HK-2 (cell line): ENCODE results near the gene S100A11.
"Not testable (repeated sequence)": the region's sequence is repeated elsewhere in the genome, so short reads cannot be mapped to it uniquely, and the experiment has no call there.

Experiments used
- DNase-seq: peaks from one replicate; pipeline ENCODE4 v3.0.0-alpha.2; 2018; ENCODE audit not compliant: unreplicated experiment

Gene S100A11

GRCh38 chr1:152036267-152037216 is at the start of gene S100A11:
S100A11 (minus strand) TSS chr1:152037004; CDS start chr1:152036915, 89 bp downstream.
- peak; percentile 85 for DNase-seq

DNA sequence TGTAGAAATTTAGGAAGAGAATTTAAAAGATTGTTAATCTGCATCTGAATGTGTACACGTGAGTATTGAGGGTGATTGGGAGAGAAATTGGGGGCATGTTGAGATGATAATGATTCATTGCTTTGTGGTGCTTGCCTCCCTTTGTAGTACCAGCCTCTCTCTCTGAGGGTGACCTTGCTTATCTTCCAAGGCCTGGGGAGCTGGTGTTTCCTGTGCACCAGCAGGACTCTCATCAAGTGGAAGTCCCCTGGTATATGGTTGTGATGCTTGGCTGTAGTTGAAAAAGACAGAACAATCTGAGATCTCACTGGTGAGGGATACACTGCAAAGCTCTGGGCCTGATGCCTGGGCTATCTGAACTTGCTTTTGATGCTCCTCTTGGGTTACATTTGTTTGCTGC is 48.0 kb upstream of the S100A11 start:
- no peak for DNase-seq

DNA sequence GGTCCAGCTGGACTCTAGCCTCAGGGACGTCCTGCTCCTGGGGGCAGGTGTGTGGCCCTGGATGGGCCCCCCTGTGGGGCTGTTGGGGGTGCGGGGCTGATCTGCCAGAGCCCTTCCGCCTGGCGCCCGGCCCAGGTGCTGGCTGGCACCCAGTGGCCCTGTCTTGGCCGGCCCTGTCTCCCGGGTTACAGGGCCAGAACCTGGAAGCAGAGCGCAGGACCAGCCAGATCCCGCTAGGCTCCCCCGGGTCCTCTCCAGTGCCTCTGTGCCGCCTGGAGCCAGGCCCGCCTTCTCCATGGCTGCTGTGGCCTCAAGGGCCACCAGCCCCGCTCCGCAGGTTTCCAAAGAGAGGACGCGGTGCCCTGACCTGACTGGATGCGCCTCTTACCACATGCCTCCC is 44.2 kb upstream of the S100A11 start:
- DNase-seq, result not testable (repeated sequence)

- DNase-seq, result not testable (repeated sequence)
These were observed 43.7 kb upstream of the S100A11 start for GRCh38 chr1:152080494-152080893.

DNA sequence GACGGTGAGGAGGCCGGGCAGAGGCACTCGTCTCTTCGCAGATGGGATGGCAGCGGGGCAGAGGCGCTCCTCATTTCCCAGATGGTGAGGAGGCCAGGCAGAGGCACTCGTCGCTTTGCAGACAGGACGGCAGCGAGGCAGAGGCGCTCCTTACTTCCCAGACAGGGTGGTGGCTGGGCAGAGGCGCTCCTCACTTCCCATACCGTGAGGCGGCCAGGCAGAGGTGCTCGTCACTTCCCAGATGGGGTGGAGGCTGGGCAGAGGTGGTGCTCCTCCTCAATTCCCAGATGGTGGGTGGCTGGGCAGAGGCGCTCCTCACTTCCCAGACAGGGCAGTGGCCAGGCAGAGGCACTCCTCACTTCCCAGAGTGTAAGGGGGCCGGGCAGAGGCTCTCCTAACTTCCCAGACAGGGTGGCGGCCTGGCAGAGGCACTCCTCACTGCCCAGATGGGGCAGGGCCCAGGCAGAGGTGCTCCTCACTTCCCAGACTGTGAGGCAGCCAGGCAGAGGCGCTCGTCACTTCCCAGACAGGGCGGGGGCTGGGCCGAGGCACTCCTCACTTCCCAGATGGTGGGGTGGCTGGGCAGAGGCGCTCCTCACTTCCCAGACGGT is 42.1 kb upstream of the S100A11 start:
- no peak for DNase-seq

DNA sequence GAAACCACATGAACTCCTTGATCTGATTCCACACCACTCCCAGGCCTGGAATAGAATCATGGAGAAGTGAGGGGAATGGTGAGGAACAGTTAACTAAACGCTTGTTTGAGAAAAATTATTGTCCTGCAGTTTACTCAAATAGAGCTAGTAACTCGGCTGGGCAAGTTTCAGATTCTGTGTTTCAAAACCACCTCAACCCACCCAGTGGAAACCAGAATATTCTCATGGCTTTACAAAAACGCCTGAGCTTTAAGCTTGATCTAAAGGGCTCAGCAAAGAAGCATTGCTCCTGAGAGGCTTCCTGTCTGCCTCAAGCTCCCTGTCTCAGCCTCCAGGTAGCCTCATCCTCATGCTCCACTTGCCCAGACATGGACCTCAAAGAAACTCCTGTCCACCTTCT is 35.5 kb upstream of the S100A11 start:
- no peak for DNase-seq

DNA sequence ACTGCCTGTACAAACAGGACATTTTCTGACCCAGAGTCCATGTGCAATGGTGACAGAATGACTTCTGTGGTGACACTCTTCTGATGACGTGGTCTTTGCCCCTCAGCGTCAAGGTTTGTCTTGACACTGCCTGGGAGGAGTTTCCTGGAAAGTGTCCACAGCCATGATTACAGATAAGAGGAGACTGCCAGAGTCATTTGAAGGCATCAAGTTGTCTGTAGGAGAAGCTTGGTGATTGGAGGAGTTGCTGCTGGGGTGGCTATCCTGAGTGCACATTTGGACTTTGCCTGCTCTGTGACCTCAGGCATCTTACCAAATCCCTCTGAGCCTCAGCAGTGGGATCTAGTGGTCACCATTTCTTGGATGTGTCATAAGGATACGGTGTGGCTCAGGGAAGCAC is 34.3 kb upstream of the S100A11 start:
- no peak for DNase-seq

DNA sequence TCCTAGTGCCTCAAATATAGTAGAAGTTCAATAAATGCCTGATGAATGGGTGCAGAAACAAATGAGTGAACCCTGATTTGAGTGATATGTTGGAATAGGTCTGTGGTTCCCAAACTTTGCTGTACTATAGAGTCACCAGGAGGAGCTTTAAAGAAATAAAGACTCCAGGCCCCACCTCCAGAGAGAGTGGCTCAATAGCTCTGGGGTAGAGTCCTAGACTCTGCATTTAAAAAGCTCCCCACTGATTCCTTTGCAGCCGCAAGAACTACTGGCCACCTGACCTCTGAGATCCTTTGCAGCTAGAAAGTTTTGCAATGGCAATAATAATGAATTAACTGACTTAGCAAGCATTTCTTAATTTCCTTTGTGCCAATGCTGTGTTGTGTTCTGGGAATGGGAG is 31.1 kb upstream of the S100A11 start:
- no peak for DNase-seq

DNA sequence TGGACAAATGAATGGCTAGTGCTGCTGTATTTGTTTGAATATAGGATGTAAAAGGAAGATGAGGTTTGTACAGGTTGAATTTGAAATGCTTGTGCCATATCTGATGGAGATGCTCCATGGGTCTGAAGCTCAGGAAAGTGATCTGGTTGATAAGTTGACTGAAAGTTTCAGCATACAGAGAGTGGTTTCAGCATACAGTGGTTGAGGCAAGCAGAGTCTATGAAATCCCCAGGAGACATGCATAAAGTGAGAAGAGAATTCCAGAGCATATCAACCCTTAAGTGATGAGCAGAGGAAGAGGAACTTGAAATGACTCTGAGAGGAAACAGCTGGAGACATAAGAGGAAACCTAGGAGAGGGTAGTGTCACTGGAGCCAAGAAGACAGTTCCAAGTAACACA is 30.3 kb upstream of the S100A11 start:
- no peak for DNase-seq

GRCh38 chr1:152061952-152062351 is 25.1 kb upstream of the S100A11 start:
- no peak for DNase-seq

DNA sequence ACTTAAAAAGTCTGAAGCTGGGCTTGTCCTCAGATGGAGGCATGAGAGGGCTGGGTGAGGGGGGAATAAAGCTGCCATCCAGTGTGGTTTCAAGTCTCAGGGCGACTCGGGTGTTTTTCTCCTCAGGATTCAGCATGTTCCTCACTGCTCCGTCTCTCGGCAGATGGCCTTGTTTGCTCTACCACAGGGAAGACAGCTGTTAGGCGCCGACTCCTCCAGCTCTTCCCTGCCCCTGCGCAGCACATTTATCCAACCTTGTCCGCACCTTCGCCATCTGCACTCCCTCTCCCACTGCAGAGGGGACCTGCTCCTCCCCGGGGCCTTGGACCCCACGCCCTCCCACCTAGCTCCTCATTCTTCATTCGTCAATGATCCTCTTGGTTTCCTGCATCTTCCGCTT is 16.6 kb upstream of the S100A11 start:
- DNase-seq, result no peak

DNA sequence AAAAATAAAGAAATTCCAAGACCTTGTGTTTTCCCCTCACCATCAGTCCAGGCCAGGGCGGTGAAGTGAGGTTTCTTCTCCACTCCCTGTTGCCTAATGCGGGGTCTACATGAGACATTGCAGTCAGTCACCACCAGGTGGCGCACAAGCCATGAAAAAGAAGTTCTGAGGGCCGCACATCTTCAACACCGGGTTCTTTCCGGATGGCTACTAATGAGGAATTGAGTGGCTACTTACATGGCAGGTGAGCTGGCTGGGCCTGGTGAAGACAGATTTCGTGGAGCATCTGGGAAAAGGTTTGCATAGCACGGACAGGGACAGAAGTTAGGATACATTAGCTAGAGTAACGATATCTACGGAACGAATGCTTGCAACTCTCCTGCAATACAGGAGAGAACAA is 15.8 kb upstream of the S100A11 start:
- peak; percentile 86 for DNase-seq

DNA sequence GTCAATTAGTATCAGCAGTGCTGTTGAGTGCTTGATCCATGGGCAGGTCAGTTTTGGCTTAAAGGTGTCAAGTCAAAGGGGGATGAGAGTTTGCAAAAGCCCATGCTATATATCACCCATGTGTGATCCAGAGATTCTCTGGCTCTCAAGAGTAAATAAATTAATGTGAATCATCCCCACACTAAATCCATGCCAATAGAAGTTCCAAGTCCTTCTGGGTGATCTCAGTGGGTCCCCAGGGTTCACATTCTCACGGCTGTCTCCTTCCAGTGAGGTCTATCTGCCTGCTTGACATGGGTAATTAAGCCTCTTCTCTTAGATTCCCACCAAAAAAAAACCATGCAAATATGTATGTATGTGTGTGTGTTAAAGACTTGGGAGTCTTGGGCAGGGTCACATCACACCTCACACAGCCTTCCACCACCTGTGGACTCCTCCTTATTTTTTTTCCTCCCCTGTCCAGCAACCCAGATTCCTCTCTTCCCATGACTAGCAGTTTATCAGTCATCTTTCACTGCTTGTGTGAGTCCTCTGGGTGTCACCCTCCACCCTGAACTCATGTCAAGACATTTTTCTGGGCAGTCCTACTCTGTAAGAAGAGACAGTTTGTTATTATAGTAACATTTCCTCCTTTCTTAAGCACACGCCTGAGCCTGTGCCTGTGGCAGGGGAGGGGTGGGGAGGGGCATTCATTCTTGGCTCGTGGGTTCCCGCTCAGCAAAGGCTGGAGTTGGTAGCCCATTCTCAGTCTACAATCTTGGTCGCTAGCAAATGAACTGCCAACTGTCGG is 14.3 kb upstream of the S100A11 start:
- DNase-seq, result no peak

DNA sequence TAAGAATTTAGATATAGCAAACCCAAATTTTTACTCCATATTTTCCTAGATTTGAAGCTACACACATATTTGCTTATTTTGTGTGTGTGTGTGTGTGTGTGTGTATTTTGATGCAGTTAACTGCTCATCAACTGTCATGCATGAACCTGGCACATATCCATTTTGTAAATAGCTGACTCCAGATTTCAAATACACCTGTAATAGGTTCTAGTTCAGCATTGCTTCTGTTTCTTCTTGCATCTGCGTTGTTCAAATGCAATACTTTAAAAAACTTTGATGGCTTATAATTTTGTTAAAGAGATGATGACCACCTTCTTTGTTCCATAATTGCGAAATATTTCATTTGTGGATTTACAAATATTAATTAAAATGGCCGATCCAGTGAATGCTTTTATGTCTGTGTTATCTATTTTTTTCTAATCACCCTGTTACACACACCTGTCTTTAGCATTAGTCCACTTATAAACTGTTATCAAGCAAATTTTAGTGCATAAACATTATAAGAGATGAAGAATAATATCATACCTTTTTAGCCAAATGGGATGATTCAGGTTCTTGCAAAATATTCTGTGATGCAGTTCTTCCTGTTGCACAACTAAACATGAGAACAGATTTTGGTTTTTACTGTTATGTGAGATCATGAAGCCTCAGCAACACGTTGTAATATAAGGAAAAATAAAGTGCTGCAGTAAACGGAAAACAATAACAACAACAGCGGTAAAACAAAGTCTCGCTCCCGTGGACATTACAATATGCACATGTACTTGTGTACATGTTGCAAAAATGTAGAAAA is 12.7 kb upstream of the S100A11 start:
- DNase-seq, result no peak

DNA sequence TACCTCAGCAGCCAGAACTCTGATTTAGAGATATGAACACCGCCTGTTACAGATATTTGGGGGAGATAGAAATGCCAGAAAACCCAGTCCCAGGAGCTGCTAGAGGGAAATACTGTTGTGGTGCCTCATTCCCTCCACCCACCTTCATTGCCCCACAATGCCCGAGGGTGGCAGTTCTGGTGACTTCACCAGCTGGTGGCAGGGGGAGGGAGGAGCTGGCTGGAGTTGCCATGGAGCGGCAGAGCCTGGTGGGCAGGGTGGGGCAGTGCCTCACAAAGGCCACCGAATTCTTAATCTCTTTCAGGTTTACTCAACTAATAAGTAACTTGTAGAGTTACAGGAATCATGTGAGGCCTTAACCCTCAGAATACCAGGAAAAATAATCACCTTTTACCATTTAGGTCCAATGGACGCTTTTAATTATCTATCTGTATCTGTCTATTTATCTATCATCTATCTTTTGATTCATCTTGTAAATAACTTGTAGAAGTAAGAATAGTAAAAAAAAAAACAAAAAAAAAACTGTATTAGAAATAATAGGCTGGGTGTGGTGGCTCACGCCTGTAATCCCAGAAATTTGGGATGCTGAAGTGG is 11.7 kb upstream of the S100A11 start:
- peak; percentile 88 for DNase-seq

GRCh38 chr1:152047730-152048415 is 11.1 kb upstream of the S100A11 start:
- DNase-seq, result peak; percentile 97

GRCh38 chr1:152047413-152047729 is 10.6 kb upstream of the S100A11 start:
- no peak for DNase-seq

DNA sequence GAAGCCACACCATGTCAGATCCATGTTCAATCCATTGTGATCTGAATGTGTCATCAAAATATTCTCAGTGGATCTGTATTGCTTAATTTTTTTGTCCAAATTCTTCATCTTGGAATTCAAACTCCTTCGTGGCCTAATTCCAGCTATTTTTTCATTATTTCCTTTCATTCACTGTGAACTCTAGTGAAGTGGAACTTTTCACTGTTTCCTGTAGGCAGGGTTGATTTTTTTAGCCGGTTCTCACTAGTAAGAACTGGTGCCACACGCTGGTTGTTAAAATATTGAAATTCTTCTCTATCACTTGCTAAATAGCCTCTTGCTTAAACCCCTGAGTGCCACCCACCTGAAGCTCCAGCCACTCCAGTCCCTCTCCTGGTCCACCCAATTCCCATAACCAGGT is 7.6 kb upstream of the S100A11 start:
- DNase-seq, result no peak

GRCh38 chr1:152043870-152044269 is 7.1 kb upstream of the S100A11 start:
- DNase-seq, result no peak

DNA sequence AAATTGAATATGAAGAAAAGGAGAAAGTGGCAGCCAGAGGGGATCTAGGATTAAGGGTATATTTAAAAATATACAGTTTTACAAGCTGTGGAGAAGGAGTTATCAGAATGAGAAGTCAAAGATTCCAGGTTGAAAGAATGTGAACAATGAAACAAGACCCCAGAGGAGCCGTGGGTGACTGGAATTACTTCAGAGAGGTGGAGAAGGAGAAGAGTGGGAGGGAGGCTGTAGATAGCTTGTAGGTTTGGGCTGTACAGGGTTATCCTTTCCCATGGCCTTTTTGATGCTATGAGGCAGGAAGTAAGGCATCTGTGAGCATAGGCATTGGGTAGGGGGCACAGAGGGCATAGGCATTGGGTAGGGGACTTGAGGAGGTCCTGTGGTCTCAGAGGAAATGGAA is 5.2 kb upstream of the S100A11 start:
- DNase-seq, result no peak

- no peak for DNase-seq
These were observed 3.1 kb upstream of the S100A11 start for GRCh38 chr1:152039886-152040285.
